HL-60/S4 treated with retinoic acid at 250 ng/mL for 4 days and 3 days (cell line): ENCODE data around the gene GRM7.

Experiments
- in situ Hi-C: fragments of 300-500 bp; cut with MboI; formaldehyde crosslinking; loops from 2 replicates; pipeline ENCODE4 v1.7.0; 2022; ENCODE audit warnings: low sequenced_read_pairs

GRM7 gene

DNA sequence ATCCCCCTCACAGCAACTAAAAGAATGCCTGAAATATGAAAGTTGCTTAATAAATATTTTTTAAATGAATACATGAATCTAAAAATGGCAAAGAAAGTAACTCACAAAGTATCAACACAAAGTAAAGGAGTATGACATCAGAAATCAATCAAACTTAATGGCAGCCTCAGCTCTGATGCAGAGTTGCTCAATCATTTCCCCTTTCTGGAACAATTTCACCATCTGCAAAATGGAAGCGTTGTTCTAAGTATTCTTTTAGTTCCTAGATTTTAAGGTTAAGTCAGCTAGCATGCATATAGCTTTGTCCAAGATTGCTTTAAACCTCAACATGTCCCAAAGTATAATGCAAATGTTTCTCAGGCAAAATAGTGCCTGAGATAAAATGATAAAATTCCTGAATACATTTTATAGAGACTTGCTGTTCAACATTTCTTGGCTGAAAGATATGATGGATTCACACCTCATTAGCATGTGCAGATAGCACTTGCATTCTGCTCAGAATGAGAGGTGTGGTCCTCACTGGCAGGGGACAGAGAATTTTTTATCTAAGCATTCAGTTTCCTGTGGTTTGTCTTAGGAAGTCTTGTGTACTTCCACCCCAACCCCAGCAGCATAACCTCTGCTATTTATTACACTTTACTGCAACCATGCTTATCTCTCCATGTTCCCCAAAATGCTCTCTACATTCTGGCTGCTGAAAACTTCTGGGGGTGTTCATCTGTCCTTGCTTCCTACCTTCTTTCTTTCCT is 429.3 kb downstream of the GRM7 start:
- in situ Hi-C loops, result no loop called here

DNA sequence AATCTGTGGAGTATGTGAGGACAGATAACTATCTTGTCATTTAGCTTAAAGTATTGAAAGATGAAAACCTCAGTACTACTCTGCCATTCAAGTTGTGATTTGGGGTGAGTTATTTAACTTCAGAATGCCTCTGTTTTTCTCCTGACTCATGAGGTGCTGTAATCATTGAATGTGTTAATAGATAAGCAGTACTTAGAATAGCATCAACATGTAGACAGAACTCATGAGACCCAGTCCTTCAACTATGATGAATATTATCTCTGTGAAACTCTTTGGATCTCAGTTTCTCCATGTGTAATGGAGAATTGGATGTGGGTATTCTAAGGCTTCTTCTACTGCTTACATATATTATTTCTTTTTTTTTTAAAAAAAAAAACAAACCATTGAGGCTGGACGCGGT is 431.4 kb downstream of the GRM7 start:
- in situ Hi-C loops, result no loop called here

DNA sequence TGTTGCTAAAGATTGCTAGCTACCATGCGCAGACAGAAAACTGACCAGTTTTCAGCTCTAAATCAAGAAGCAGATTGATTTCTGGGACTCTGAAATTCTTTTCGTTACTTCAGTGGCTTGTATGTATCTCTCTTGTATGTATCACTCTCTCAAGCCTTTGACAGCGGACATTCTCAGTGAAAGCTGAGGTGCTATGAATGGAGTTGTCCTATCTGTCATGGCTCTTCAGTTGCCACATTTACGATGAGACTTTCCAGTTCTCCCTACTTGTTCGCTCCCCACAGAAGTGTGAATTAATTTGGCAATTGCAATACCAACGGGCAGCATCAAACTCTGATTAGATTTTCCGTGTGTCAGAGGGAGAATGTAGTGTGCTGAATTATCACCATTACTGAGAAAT is 432.4 kb downstream of the GRM7 start:
- in situ Hi-C loops, result no loop called here

- in situ Hi-C loops, result no loop called here
Measured at GRCh38 chr3:7305561-7305960, 444.6 kb downstream of the GRM7 start.

DNA sequence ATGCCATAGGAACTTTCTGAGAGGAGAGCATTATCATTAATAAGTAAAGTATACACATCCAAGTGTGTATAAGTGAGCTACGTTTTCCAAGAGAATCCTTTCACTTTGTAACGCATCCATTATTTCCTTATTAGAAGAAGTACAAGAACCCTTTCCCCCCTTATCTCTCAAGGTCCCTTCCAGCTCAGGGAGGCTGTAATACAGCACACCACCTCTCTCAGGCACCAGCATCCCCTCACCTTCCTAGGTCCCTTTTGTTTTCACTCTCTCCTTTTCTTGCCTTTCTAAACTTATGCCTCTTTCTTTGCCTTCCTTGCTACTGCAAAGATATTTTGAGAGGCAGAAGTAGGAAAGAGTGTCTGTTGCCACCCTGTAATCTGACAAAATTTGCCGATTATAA is 446.0 kb downstream of the GRM7 start:
- in situ Hi-C loops, result no loop called here

DNA sequence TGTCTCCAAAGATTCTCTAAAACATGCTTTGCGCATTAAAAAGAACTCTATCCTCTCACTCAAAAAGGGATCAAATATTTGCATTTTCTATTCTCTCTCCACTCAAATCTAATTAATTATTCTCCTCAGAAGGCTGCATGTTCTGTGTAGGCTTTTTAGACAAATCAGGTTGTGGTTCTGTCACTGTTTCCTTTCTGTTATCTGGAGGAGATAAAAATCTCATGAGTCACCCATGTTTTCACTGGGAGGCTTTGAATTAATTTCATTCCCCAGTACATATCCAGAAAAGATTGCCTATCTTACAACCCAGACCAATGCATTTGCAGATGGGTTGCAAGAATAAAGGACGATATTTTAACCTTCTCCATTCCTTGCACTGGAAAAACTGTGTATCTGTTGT is 446.5 kb downstream of the GRM7 start:
- in situ Hi-C loops, result no loop called here

DNA sequence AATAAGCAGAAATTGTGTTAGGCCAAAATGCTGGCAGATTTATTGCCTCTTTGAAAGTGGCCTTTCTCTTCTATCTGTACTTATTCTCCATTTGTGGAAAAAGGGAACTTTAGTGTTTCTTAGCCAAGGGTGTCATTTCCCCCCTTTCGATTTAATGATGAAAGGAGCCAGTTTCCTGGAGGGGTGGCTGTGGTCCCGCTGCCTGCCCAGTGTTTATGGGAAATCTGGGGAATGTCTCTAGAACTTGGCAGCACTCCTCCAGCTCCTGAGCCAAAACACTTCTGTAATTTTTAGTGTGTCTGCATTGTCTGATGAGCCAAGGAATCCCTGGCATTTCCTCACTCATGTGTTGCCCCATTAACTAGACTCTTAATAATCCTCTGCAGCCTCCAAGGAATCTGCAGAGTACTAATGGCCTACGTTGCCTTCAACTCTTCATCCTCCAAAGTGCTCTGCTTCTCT is 448.8 kb downstream of the GRM7 start:
- in situ Hi-C loops, result no loop called here

DNA sequence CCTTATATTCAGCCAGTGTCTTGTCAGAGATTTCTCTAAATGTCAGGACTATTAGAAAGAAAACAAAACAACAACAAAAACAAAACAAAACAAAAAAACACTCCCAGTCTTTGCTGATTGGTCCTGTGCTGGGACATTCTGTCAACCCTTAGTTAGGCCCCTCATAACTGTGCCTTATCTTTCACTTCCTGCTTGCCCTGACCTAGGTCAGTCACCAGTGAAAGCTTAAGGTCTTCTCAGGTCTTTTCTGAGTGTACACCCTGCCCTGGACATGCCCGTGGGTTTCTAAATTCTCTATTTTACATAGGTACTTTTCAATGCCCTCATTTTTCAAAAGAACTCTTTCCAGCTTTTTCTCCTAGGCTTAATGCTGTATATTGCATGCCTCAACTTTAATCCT is 454.1 kb downstream of the GRM7 start:
- in situ Hi-C loops, result no loop called here

DNA sequence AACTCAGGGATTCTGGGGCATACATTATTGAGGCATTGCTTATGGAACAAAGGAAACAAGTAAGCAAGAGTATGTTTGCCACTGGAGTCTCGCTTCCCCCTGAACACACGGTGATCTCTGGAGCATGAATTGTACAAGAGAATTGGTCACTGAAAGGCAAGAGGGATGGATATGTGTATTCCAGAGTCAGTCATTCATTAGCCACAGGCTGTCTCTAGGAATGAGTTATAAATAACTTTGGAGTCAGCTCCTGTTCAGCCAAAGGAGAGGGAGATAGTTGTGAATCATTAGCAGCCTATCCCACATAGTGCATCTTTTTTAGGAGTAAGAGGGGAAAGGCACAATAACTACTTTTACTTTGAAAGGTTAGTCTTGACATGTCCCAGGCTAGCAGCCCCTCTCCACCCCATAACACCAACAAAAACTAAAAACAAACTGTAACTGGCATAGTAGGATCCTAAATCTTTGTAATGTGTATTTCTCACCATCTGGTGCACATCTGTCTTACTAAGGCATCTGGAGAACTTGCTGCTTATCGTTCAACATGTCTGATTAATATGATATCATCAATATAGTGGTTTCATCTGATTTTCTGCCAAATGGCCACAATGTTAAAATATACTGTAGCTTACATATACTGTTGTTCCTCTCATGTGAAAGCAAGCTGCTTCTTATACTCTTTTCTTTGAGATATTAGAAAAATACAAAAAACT is 462.2 kb downstream of the GRM7 start:
- in situ Hi-C loops, result no loop called here

GRCh38 chr3:7328339-7328738 is 467.4 kb downstream of the GRM7 start:
- in situ Hi-C loops, result no loop called here

GRCh38 chr3:7332696-7333095 is 471.8 kb downstream of the GRM7 start:
- in situ Hi-C loops, result no loop called here

DNA sequence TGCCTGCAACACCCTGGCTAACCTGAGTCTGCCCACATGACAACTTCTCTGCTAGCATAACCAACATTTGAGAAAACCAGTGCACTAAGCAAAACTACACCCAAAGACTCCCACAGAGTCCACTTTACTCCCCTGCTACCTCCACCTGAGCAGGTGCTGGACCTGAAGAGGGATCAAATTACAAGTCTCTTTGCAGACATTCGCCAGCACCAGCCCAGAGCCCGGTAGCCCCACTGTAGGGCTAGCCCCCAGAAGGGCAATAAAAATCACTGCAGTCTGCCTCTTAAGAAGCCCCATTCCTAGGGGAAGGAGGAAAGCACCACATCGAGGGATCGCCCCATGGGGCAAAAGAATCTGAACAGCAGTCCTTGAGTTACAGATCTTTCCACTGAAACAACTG is 472.2 kb downstream of the GRM7 start:
- in situ Hi-C loops, result no loop called here

DNA sequence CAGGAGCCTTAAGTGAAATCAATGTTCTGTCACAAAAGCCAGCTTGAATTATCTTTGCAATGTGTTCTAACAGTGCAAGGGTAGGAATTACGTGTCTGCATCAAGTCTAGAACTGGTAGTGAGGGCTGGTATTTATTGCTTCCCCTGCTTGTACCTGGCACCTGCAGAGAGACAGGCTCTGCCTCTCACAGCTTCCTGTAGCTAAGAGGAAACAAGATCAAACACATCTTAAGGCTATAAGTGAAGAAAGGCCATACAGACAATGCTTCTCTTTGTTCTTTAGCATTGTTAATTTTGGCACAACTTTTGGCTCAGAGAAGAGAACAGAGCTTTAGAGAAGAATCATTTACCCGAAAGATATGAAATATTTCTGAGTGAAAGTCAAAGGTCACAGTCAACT is 479.9 kb downstream of the GRM7 start:
- in situ Hi-C loops, result no loop called here

DNA sequence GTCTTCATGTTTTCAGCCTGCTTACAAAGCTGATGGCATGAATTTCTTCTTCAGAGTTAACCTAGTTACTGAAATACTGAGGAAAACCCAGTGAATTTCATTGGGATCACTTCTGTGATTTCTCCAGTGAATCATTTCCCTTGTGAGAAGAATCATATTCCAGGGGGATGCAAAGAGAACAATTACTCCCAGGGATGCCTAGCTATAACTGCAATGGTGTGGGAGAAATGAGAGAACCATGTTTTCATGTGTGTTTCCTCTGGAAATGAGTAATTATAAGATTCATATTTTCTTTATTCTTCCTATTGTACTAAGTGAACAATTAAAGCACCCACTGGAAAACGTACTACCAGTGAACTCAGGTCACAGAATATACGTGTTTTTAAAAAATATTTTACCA is 485.4 kb downstream of the GRM7 start:
- in situ Hi-C loops, result no loop called here

GRCh38 chr3:7357101-7357500 is 496.2 kb downstream of the GRM7 start:
- in situ Hi-C loops, result no loop called here

GRCh38 chr3:7367968-7368367 is 507.1 kb downstream of the GRM7 start:
- in situ Hi-C loops, result no loop called here

- in situ Hi-C loops, result no loop called here
Measured at GRCh38 chr3:7368597-7368996, 507.7 kb downstream of the GRM7 start.

GRCh38 chr3:7371693-7372572 is 511.0 kb downstream of the GRM7 start:
- in situ Hi-C loops, result no loop called here

- in situ Hi-C loops, result no loop called here
Measured at GRCh38 chr3:7377103-7377502, 516.2 kb downstream of the GRM7 start.

DNA sequence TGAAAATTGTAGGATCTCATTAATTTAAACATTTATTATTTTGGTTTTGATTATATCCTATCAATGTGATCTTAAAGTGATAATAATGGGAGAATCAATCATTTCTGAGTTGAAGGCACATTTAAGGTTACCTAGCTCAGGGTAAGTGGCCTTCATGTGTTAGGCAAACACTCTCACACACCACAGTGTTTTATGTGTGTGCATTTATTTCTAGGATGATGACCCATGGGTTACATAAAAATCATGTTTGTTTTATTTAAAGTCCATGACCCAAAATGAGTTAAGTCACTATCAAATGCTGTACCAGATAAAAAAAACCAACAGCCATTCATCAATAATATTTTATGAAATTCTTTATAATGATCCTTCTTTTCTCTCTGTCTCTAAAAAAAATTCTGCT is 520.8 kb downstream of the GRM7 start:
- in situ Hi-C loops, result no loop called here

DNA sequence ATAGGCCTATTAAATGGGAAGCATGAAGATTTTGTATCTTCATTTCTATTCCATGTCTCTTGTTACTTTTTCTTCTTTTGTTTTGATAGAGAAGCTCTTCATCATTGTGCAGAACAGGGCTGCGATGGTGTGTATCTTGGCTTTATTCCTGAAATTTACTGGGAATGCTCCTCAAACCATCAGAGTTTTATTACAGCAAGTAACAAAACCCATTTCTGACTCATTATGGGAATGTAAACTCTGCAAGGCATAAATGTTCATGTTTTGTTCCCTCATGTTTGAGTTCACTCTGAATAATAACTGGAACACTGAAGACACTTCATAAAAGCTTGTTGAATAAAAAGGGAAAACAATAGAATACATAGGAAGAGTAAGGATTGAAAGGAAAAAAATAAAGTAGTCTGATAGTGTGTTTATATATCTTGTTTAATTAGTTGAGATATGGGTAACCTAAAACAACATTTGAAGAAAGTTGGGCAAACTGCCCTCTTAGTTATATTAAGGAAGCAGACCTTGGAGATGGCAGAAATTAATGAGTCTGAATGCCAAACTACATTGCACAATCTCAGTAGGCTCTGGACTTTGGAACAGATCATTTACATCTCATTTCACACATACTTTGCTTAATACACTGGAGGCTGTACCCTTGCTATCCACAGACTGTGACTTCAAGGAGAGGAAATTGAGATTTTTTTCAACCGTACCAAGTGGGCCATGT is 521.5 kb downstream of the GRM7 start:
- in situ Hi-C loops, result no loop called here
